ENCODE measurements around the gene ADAMTS4. TPM values are rescaled to one million over a fixed set of nuclear protein-coding genes. Genes with fewer than 3 reads are reported as not detected.

ADAMTS4 gene
- total RNA-seq, 1 experiment from 2014 or later, result 7.0 TPM

DNA sequence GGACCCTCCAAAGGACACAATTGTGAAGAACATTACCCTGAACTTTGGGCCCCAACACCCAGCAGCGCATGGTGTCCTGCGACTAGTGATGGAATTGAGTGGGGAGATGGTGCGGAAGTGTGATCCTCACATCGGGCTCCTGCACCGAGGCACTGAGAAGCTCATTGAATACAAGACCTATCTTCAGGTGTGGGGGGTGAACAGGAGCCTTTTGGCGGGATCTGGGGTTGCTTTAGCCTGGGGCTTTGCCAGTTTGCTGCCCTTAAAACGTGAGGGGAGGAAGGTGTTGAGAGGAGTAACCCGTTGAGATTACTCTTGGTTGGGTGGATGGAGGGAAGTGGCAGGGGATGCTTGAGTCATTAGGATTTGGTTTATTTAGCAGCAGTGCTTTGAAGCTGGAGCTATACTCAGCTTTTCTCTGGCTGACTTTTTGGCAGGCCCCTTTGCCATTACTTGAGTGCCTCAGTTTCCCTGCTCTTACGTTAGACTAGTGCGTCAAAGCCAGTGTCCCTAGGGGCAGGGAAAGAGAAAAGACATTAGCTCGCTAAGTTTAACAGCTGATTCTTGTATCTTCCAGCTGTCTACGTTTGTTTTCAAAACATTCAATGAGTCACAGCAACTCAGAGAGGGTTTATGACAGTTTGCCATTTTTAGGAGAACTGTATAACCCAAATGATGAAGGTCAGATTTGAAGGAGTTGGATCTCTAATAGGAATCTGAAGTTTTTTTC, 7.7 kb upstream of the ADAMTS4 start:
- H2BK20ac ChIP-seq (ENCODE audit: low read depth, low read length, poor library complexity, severe bottlenecking), result no peak overlapping the region
- no peak overlapping the region for H3K4me2 ChIP-seq (ENCODE audit: insufficient read depth, insufficient read length, low read length)
- Mint-ChIP-seq H3K36me3 (ENCODE audit: insufficient read depth in 1 of 3, low read depth in 3 of 3) (peaks cover 26 to 60% (median 59%) of the 10 kb centered on the region in 3 experiments), H3K27ac (peak overlapping the region in 1 of 3 experiments; percentile 28; a peak in 2 of 7 replicates), H3K4me1 (peaks cover 15 to 16% of the 10 kb centered on the region in 2 experiments), H3K4me3 (no peak overlapping the region; a peak in 1 of 5 replicates), H3K27me3 (ENCODE audit: low read depth) (no peaks in the 10 kb centered on the region), H3K9me3 (no peaks in the 10 kb centered on the region)
- no peak overlapping the region for H2BK15ac ChIP-seq (ENCODE audit: low read depth, low read length)
- H4K20me1 ChIP-seq (ENCODE audit: control insufficient read depth, insufficient read depth, insufficient read length), result no peaks in the 10 kb centered on the region
- H3K18ac ChIP-seq (ENCODE audit: insufficient read length, low read depth, low read length), result no peak overlapping the region
- no peaks in the 10 kb centered on the region for H3K9me3 ChIP-seq (ENCODE audit: control insufficient read depth, low read depth, low read length)
- no peak overlapping the region for H3K4ac ChIP-seq (ENCODE audit: low read depth, low read length)
- H4K5ac ChIP-seq (ENCODE audit: insufficient read length, low read depth, low read length), result no peak overlapping the region
- H3K27ac ChIP-seq (ENCODE audit: insufficient read length, low read depth, low read length), result no peak overlapping the region
- no peak overlapping the region for H2BK5ac ChIP-seq (ENCODE audit: insufficient read length, low read length)
- TF ChIP-seq, protein P1, sequence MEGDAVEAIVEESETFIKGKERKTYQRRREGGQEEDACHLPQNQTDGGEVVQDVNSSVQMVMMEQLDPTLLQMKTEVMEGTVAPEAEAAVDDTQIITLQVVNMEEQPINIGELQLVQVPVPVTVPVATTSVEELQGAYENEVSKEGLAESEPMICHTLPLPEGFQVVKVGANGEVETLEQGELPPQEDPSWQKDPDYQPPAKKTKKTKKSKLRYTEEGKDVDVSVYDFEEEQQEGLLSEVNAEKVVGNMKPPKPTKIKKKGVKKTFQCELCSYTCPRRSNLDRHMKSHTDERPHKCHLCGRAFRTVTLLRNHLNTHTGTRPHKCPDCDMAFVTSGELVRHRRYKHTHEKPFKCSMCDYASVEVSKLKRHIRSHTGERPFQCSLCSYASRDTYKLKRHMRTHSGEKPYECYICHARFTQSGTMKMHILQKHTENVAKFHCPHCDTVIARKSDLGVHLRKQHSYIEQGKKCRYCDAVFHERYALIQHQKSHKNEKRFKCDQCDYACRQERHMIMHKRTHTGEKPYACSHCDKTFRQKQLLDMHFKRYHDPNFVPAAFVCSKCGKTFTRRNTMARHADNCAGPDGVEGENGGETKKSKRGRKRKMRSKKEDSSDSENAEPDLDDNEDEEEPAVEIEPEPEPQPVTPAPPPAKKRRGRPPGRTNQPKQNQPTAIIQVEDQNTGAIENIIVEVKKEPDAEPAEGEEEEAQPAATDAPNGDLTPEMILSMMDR (conservative IDR thresholded peaks at IDR 0.05), result no peak
- H3K56ac ChIP-seq (ENCODE audit: insufficient read length, low read depth, low read length), result no peak overlapping the region
- no peak overlapping the region for H3K23ac ChIP-seq (ENCODE audit: insufficient read length, low read depth, low read length)
- no peak for DNase-seq
- H2BK12ac ChIP-seq (ENCODE audit: insufficient read length, low read depth, low read length), result no peak overlapping the region
- peaks cover 3% of the 10 kb centered on the region for H3K23me2 ChIP-seq (ENCODE audit: insufficient read length, low read depth, low read length, poor library complexity, severe bottlenecking)
- WGBS (ENCODE audit: extremely low coverage, insufficient read length, low lambda C conversion rate), result no CpG with 5 or more reads among the region's 12 CpGs
- H2AK5ac ChIP-seq (ENCODE audit: insufficient read length, low read length), result no peak overlapping the region
- no peak overlapping the region for H3K9ac ChIP-seq (ENCODE audit: extremely low read depth, insufficient read length, low read length)
- H3K14ac ChIP-seq (ENCODE audit: insufficient read depth, low read length), result no peak overlapping the region
- H3K27me3 ChIP-seq (ENCODE audit: insufficient read depth, low read length), result no peaks in the 10 kb centered on the region; the same call in 1 of the 2 replicates
- no peak overlapping the region for H3T11ph ChIP-seq (ENCODE audit: low read length)
- no peaks in the 10 kb centered on the region for H3K79me1 ChIP-seq (ENCODE audit: insufficient read depth, low read depth, low read length, poor library complexity, severe bottlenecking)
- H4K8ac ChIP-seq (replicated peaks; ENCODE audit: insufficient read length, low read depth, low read length), result no peak overlapping the region
- H3K4me1 ChIP-seq (ENCODE audit: insufficient read depth, low read length), result peaks cover 2% of the 10 kb centered on the region; the same call in 1 of the 2 replicates
- H2BK120ac ChIP-seq (ENCODE audit: low read depth, low read length, poor library complexity, severe bottlenecking), result no peak overlapping the region
- H2AFZ ChIP-seq (ENCODE audit: low read length), result no peak overlapping the region
- H4K91ac ChIP-seq (ENCODE audit: insufficient read length, low read depth, low read length), result no peak overlapping the region
- H3K79me2 ChIP-seq (ENCODE audit: insufficient read depth, low read length), result no peaks in the 10 kb centered on the region
